K562 (cell line): ENCODE results near the gene SFMBT2. TPM values are rescaled to one million over a fixed set of nuclear protein-coding genes. Genes with fewer than 3 reads are reported as not detected.
A peak's percentile ranks its signal among the peaks of the same experiment; 100 is the strongest.

Experiments
- ATAC-seq: fragments of 200-7000 bp; cut with Tn5 transposase; 3 replicates; pipeline ENCODE4 v1.9.1; 2020; ENCODE audit warnings: moderate library complexity
- BruUV-seq: library from RNA; stranded (reverse); fragments of 400-500 nt; replicated peaks from 2 replicates; lab custom pipeline; 2021; lab: Mats Ljungman, UMichigan
- CTCF ChIA-PET: fragments of 300-600 bp; formaldehyde crosslinking; extraction: SDS; loops from one replicate; lab custom pipeline; 2021; ENCODE audit warnings: low intra/inter-chr PET ratio; lab: Yijun Ruan, JAX
- POLR2A ChIA-PET: fragments of 300-600, 350-650 bp; sonication (Branson Sonifier 250); formaldehyde crosslinking; extraction: SDS; loops from one replicate; lab custom pipeline; 2021; ENCODE audit warnings: antibody characterized with exemption, inconsistent platforms; lab: Yijun Ruan, JAX
- DNase-seq, 4 experiments: peaks; one replicate each; pipeline versions ENCODE4 v3.0.0 to v3.0.0-alpha.2; 2011 to 2018; ENCODE audit warnings: low spot score in 3 of 4, mixed read lengths in 3 of 4; ENCODE audit errors: extremely low read depth in 1 of 4
- FAIRE-seq: peaks from 2 replicates; lab custom pipeline; 2011; peaks lifted over from hg19 to GRCh38; lab: Jason Lieb, UNC
- H2AFZ ChIP-seq: 2 replicates; pipeline ENCODE4 v1.6.0; 2011; ENCODE audit warnings: low read depth, low read length, control low read depth, inconsistent platforms
- H3K27ac ChIP-seq: fragments of 200-600 bp; 3 replicates; pipeline ENCODE4 v1.8.0; 2011; ENCODE audit warnings: low read depth, mild to moderate bottlenecking, control low read depth, inconsistent platforms, low read length, moderate library complexity, mixed read lengths; ENCODE audit errors: extremely low read depth
- H3K27me3 ChIP-seq, 2 experiments: fragments of 300-600 bp in 1 of 2; 2 replicates in 1 of 2; 3 replicates in 1 of 2; pipeline versions ENCODE4 v1.6.0 to v1.8.0; 2011; ENCODE audit warnings: inconsistent platforms in 2 of 2, low read length in 2 of 2, mild to moderate bottlenecking in 1 of 2, mixed read lengths in 1 of 2, moderate library complexity in 1 of 2; ENCODE audit not compliant: control insufficient read depth in 2 of 2, insufficient read depth in 2 of 2
- H3K36me3 ChIP-seq: fragments of 300-600 bp; 3 replicates; pipeline ENCODE4 v1.8.0; 2011; ENCODE audit warnings: mild to moderate bottlenecking, low read length, inconsistent platforms; ENCODE audit not compliant: control insufficient read depth, insufficient read depth
- H3K4me1 ChIP-seq, 2 experiments: fragments of 200-600 bp in 1 of 2; replicated peaks in 1 of 2; 2 replicates in 1 of 2; 3 replicates in 1 of 2; pipeline versions ENCODE4 v1.5.1 to v1.8.0; 2011; ENCODE audit warnings: inconsistent platforms in 2 of 2, low read length in 2 of 2, mild to moderate bottlenecking in 1 of 2, mixed read lengths in 1 of 2, moderate library complexity in 1 of 2; ENCODE audit not compliant: control insufficient read depth in 2 of 2, insufficient read depth in 2 of 2
- H3K4me2 ChIP-seq: 2 replicates; pipeline ENCODE4 v1.6.1; 2011; ENCODE audit warnings: low read length, control low read depth, inconsistent platforms, mixed read lengths; ENCODE audit not compliant: insufficient read depth
- H3K4me3 ChIP-seq: fragments of 200-600 bp; sonication (generic), shearing (Covaris generic); 2 replicates; pipeline ENCODE4 v1.5.1; 2016; ENCODE audit warnings: control low read depth, inconsistent platforms
- H3K79me2 ChIP-seq: fragments of 200-600 bp; 3 replicates; pipeline ENCODE4 v1.8.0; 2011; ENCODE audit warnings: low read length, inconsistent platforms; ENCODE audit not compliant: control insufficient read depth, insufficient read depth
- H3K9ac ChIP-seq, 2 experiments: 2 replicates each; pipeline versions ENCODE4 v1.6.0 to v1.6.1; 2011; ENCODE audit warnings: low read depth in 2 of 2, low read length in 2 of 2, control low read depth in 1 of 2, inconsistent platforms in 1 of 2, mild to moderate bottlenecking in 1 of 2, mixed read lengths in 1 of 2; ENCODE audit not compliant: insufficient read depth in 1 of 2
- H3K9me1 ChIP-seq: one replicate; pipeline ENCODE4 v1.6.0; 2011; ENCODE audit warnings: inconsistent platforms, mild to moderate bottlenecking, low read length, moderate library complexity; ENCODE audit not compliant: control insufficient read depth, insufficient read depth
- H3K9me3 ChIP-seq: replicated peaks from 2 replicates; pipeline ENCODE4 v1.5.1; 2011; ENCODE audit warnings: low read depth, low read length, inconsistent platforms; ENCODE audit not compliant: control insufficient read depth, insufficient read depth
- H4K20me1 ChIP-seq: replicated peaks from 2 replicates; pipeline ENCODE4 v1.6.1; 2011; ENCODE audit warnings: low read length, inconsistent platforms, mixed read lengths; ENCODE audit not compliant: control insufficient read depth, insufficient read depth
- C11orf30 ChIP-seq: fragments of 450-650 bp; IDR thresholded peaks from 2 replicates; pipeline ENCODE4 v1.6.1; 2016; ENCODE audit warnings: low read depth, mild to moderate bottlenecking
- EWSR1 ChIP-seq: fragments of 450-650 bp; IDR thresholded peaks from 2 replicates; pipeline ENCODE4 v1.6.1; 2018; ENCODE audit warnings: borderline replicate concordance, mild to moderate bottlenecking, low read depth, moderate library complexity; ENCODE audit not compliant: partially characterized antibody
- FOXP1 ChIP-seq: sonication (generic); formaldehyde crosslinking; IDR thresholded peaks from 2 replicates; pipeline ENCODE4 v1.8.0; 2022; ENCODE audit warnings: mild to moderate bottlenecking, missing genetic modification reagents
- FUS ChIP-seq: fragments of 200-400 bp; formaldehyde crosslinking; optimal IDR thresholded peaks from 2 replicates; pipeline ENCODE3; 2017; ENCODE audit warnings: low read depth, low read length
- MAFF ChIP-seq: IDR thresholded peaks from 2 replicates; pipeline ENCODE4 v1.6.1; 2012; ENCODE audit warnings: low read length, improper control_type of control experiment
- MAFK ChIP-seq: IDR thresholded peaks from 2 replicates; pipeline ENCODE4 v1.6.1; 2011; ENCODE audit warnings: low read length, improper control_type of control experiment
- NFIC ChIP-seq: fragments of 450-650 bp; IDR thresholded peaks from 2 replicates; pipeline ENCODE4 v1.6.1; 2017; ENCODE audit warnings: mild to moderate bottlenecking, inconsistent platforms
- ZNF316 ChIP-seq: fragments of 450-650 bp; IDR thresholded peaks from 2 replicates; pipeline ENCODE4 v1.6.1; 2016
- ZNF583 ChIP-seq: fragments of 250-450 bp; sonication (Bioruptor Pico); IDR thresholded peaks from 2 replicates; pipeline ENCODE4 v1.4.0; 2020
- WGBS: fragments of 100-300 bp; shearing (Covaris generic); methylation state at CpG from one replicate; pipeline ENCODE4 v1.1.6; 2016; ENCODE audit warnings: low coverage, mixed read lengths; ENCODE audit not compliant: insufficient coverage; ENCODE audit errors: missing lambda C conversion rate; 5-methylcytosine and 5-hydroxymethylcytosine counted together
- in situ Hi-C: fragments of 300-500 bp; cut with MboI; formaldehyde crosslinking; loops from 4 replicates; pipeline ENCODE4 v1.15.0; 2018; ENCODE audit warnings: inconsistent platforms, mixed read lengths
- intact Hi-C: fragments of 100-400 bp; cut with micrococcal nuclease; formaldehyde crosslinking; loops from 2 replicates; pipeline ENCODE4 v1.14.2; 2022
- polyA plus RNA-seq, 8 experiments: library from polyadenylated mRNA; depleted of rRNA in 4 of 8; stranded (reverse) in 5 of 8; unstranded in 3 of 8; fragments of >200 nt; fragmentation: Nextera tagmentation in 2 of 8; fragmentation: Illumina TruSeq in 1 of 8; extraction: Ambion mirVana in 2 of 8; extraction: Trizol in 1 of 8; gene quantifications; 2 replicates each; pipeline versions ENCODE4 v1.2.1 to v1.2.3, GENCODE V29; 2011 to 2014; ENCODE audit warnings: inconsistent platforms in 1 of 8, missing spikeins in 1 of 8
- total RNA-seq, 7 experiments: library from RNA; depleted of rRNA in 6 of 7; stranded (reverse); fragments of >200 nt in 6 of 7; fragmentation: Illumina TruSeq in 2 of 7; extraction: Trizol in 2 of 7; gene quantifications; 2 replicates each; pipeline versions ENCODE4 v1.2.1 to v1.2.3, GENCODE V29; 2011 to 2021; ENCODE audit warnings: low replicate concordance in 1 of 7
- TF ChIP-seq, protein P1 (sequence below): fragments of 250-450 bp; sonication (Bioruptor Pico); IDR thresholded peaks from 2 replicates; pipeline ENCODE4 v1.8.0; 2022; ENCODE audit warnings: moderate library complexity, mild to moderate bottlenecking, inconsistent platforms
- TF ChIP-seq, protein P2 (sequence below), 2 experiments: fragments of 450-650 bp; IDR thresholded peaks; 2 replicates each; pipeline ENCODE4 v1.6.1; 2016

The SFMBT2 gene
- total and polyA plus RNA-seq, 9 of the 15 experiments (the other 6 are each of a cell fraction or from before 2014, with no cell fraction given), result 1.2 to 13.6 (median 7.6) TPM

DNA sequence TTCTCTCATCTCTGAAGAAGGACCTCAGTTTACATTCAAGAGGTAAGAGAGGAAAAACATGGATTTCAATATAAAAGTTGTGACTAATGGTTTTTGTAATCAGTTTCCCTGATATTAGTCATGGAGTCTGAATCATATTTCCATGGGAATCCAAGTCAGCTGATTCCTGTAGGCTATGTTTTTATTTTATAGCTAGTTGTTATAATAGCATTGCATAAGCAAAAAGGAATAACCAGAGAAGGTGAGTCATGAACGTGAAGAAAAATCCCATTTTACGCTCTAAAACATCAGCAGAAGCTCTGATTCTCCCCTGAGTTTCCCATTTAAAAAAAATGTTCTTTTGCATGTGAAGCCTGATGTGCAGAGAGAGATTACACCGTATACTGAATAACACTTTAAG, 299.3 kb downstream of the SFMBT2 start:
- ATAC-seq (no peak), FAIRE-seq (no peak), DNase-seq (no peak)
- Histone ChIP-seq H2AFZ (no peak overlapping the region), H3K9ac (no peak overlapping the region), H3K27ac (no peak overlapping the region), H3K36me3 (no peaks in the 10 kb centered on the region), H4K20me1 (no peaks in the 10 kb centered on the region), H3K9me3 (peaks cover 8% of the 10 kb centered on the region), H3K9me1 (no peaks in the 10 kb centered on the region), H3K4me3 (no peak overlapping the region), H3K27me3 (no peaks in the 10 kb centered on the region), H3K4me1 (peaks cover 0 to 9% of the 10 kb centered on the region in 2 experiments; a peak in 2 of 5 replicates), H3K4me2 (no peak overlapping the region), H3K79me2 (no peaks in the 10 kb centered on the region)
- BruUV-seq, result no TSS peak
- ChIA-PET POLR2A (interaction anchor here (0.6 kb wide), 1 partner anchor 315 kb away, joined by 3 read pairs; no protein-coding TSS in a partner anchor), CTCF (no interaction called here)
- WGBS, result 44% methylated on average over 3 of the region's 3 CpGs
- TF ChIP-seq FUS (no peak), EWSR1 (no peak), FOXP1 (CRISPR knock-in tag) (no peak)
- intact Hi-C loops (no loop called here), in situ Hi-C loops (no loop called here)

DNA sequence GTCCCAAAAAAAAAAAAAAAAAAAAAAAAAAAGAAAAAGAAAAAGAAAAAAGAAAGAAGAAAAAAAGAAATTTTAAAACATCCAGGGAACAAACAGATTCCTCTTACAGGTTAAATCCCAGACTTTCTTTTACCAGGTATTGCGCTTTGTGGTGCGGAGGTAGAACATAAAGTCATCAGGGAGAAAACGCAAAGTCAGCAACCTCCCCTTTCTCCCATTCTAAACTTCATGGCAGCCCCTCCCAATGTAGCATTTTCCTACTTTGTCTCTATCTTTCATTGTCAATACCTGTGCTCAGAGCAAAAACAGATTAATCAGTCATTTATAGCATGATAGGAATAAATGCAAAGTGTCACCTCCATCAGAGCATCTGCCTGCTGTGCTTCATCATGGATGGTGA, 299.7 kb downstream of the SFMBT2 start:
- Histone ChIP-seq H4K20me1 (no peaks in the 10 kb centered on the region), H3K9me3 (peaks cover 8% of the 10 kb centered on the region), H3K9ac (no peak overlapping the region), H3K4me3 (no peak overlapping the region), H3K27me3 (no peaks in the 10 kb centered on the region), H3K9me1 (no peaks in the 10 kb centered on the region), H2AFZ (no peak overlapping the region), H3K79me2 (no peaks in the 10 kb centered on the region), H3K4me1 (peaks cover 0 to 9% of the 10 kb centered on the region in 2 experiments; a peak in 2 of 5 replicates), H3K27ac (no peak overlapping the region), H3K36me3 (no peaks in the 10 kb centered on the region), H3K4me2 (no peak overlapping the region)
- no TSS peak for BruUV-seq
- in situ Hi-C loops (no loop called here), intact Hi-C loops (no loop called here)
- peak; percentile 69 for TF ChIP-seq MAFK
- no peak for TF ChIP-seq ZNF583 (CRISPR knock-in tag)
- TF ChIP-seq NFIC, result no peak
- peak; percentile 66 for TF ChIP-seq MAFF
- TF ChIP-seq ZNF316, result peak; percentile 80
- TF ChIP-seq, protein P1, sequence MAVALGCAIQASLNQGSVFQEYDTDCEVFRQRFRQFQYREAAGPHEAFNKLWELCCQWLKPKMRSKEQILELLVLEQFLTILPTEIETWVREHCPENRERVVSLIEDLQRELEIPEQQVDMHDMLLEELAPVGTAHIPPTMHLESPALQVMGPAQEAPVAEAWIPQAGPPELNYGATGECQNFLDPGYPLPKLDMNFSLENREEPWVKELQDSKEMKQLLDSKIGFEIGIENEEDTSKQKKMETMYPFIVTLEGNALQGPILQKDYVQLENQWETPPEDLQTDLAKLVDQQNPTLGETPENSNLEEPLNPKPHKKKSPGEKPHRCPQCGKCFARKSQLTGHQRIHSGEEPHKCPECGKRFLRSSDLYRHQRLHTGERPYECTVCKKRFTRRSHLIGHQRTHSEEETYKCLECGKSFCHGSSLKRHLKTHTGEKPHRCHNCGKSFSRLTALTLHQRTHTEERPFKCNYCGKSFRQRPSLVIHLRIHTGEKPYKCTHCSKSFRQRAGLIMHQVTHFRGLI (CRISPR knock-in tag), result no peak
- peak; percentile 67 for TF ChIP-seq C11orf30
- TF ChIP-seq, protein P2, sequence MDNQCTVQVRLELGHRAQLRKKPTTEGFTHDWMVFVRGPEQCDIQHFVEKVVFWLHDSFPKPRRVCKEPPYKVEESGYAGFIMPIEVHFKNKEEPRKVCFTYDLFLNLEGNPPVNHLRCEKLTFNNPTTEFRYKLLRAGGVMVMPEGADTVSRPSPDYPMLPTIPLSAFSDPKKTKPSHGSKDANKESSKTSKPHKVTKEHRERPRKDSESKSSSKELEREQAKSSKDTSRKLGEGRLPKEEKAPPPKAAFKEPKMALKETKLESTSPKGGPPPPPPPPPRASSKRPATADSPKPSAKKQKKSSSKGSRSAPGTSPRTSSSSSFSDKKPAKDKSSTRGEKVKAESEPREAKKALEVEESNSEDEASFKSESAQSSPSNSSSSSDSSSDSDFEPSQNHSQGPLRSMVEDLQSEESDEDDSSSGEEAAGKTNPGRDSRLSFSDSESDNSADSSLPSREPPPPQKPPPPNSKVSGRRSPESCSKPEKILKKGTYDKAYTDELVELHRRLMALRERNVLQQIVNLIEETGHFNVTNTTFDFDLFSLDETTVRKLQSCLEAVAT (IDR thresholded peaks at IDR 0.05), result no peak
- DNase-seq (no peak), FAIRE-seq (no peak), ATAC-seq (no peak)
- 82% methylated on average over 3 of the region's 3 CpGs for WGBS
- CTCF ChIA-PET, result no interaction called here
- POLR2A ChIA-PET, result no interaction called here
